Caco-2 (cell line): ENCODE data around the gene RERE. TPM values are rescaled to one million over a fixed set of nuclear protein-coding genes. Genes with fewer than 3 reads are reported as not detected.

Experiments
- BruUV-seq: library from RNA; stranded (reverse); fragments of 400-500 nt; replicated peaks from 2 replicates; lab custom pipeline; 2021; lab: Mats Ljungman, UMichigan
- CTCF ChIA-PET: fragments of 300-600 bp; sonication (Branson Sonifier 250); formaldehyde crosslinking; loops from one replicate; lab custom pipeline; 2022; ENCODE audit warnings: antibody characterized with exemption; lab: Charles Lee
- POLR2A ChIA-PET: fragments of 300-600 bp; sonication (Branson Sonifier 250); formaldehyde crosslinking; loops from one replicate; lab custom pipeline; 2022; ENCODE audit warnings: antibody characterized with exemption; lab: Charles Lee
- DNase-seq, 2 experiments: peaks; one replicate each; pipeline versions ENCODE4 v3.0.0 to v3.0.0-alpha.2; 2020 to 2022
- H3K27me3 ChIP-seq: replicated peaks from 2 replicates; pipeline ENCODE4 v1.6.0; 2011; ENCODE audit warnings: low read length; ENCODE audit not compliant: control insufficient read depth, insufficient read depth
- H3K36me3 ChIP-seq: 2 replicates; pipeline ENCODE4 v1.5.1; 2011; ENCODE audit warnings: low read length; ENCODE audit not compliant: control insufficient read depth, insufficient read depth
- H3K4me1 ChIP-seq: fragments of 250-450 bp; sonication (Bioruptor Pico); 2 replicates; pipeline ENCODE4 v1.5.1; 2020; ENCODE audit warnings: mild to moderate bottlenecking
- H3K4me3 ChIP-seq: 2 replicates; pipeline ENCODE4 v1.5.1; 2011; ENCODE audit warnings: low read depth, mild to moderate bottlenecking, control low read depth, low read length
- H3K9me3 ChIP-seq: fragments of 250-450 bp; sonication (Bioruptor Pico); 2 replicates; pipeline ENCODE4 v1.5.1; 2020; ENCODE audit warnings: mild to moderate bottlenecking, moderate library complexity
- H3K27ac Mint-ChIP-seq: one replicate; pipeline ENCODE4 v1.8.0; 2022; ENCODE audit warnings: mixed read lengths; ENCODE audit not compliant: unreplicated experiment
- H3K27me3 Mint-ChIP-seq: one replicate; pipeline ENCODE4 v1.8.0; 2022; ENCODE audit warnings: mixed read lengths; ENCODE audit not compliant: insufficient read depth, unreplicated experiment
- H3K36me3 Mint-ChIP-seq: one replicate; pipeline ENCODE4 v1.8.0; 2022; ENCODE audit warnings: mild to moderate bottlenecking, mixed read lengths; ENCODE audit not compliant: insufficient read depth, unreplicated experiment
- H3K4me1 Mint-ChIP-seq: one replicate; pipeline ENCODE4 v1.8.0; 2022; ENCODE audit warnings: low read depth, mixed read lengths; ENCODE audit not compliant: unreplicated experiment
- H3K4me3 Mint-ChIP-seq: one replicate; pipeline ENCODE4 v1.8.0; 2022; ENCODE audit warnings: mild to moderate bottlenecking, moderate library complexity, mixed read lengths; ENCODE audit not compliant: unreplicated experiment
- H3K9me3 Mint-ChIP-seq: one replicate; pipeline ENCODE4 v1.8.0; 2022; ENCODE audit warnings: mixed read lengths; ENCODE audit not compliant: unreplicated experiment
- intact Hi-C: fragments of 100-400 bp; cut with micrococcal nuclease; formaldehyde crosslinking; loops from one replicate; pipeline ENCODE4 v1.10.0; 2022; ENCODE audit not compliant: unreplicated experiment
- total RNA-seq: library from RNA; stranded (reverse); gene quantifications from 2 replicates; pipeline ENCODE4 v1.2.3, GENCODE V29; 2022
- TF ChIP-seq, protein P1 (sequence below), 2 experiments: fragments of 200-600 bp in 1 of 2; IDR thresholded peaks; 1 replicate in 1 of 2; 2 replicates in 1 of 2; pipeline versions ENCODE4 v1.5.1 to v1.8.0; 2011 to 2022; ENCODE audit warnings: antibody characterized with exemption in 1 of 2, control low read depth in 1 of 2, inconsistent platforms in 1 of 2, low read depth in 1 of 2, low read length in 1 of 2, mild to moderate bottlenecking in 1 of 2, moderate library complexity in 1 of 2; ENCODE audit not compliant: insufficient read depth in 1 of 2, severe bottlenecking in 1 of 2, unreplicated experiment in 1 of 2

Gene RERE
- total RNA-seq, 1 experiment from 2014 or later = 85.2 TPM

DNA sequence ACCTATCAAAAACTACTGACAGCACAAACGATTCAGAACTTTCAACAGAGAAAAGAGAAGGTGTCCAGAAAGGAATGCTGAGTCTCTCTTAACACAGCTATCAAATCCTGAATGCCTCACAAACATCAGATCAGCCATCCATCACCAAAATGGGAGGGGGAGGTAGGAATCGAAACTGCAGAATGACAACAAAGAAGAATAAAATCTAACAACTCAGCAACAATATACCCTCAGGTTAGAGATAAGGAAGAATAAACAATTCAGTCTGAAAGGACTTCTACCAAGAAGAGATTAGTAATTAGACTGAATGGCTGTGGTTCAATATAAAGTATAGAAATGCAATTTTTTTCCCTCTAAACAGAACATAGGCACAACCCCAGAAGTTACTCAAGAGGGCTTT is 94.4 kb downstream of the RERE start:
- H3K4me1 ChIP-seq = peaks cover 24% of the 10 kb centered on the region
- intact Hi-C loops = no loop called here
- no peaks in the 10 kb centered on the region for H3K36me3 ChIP-seq
- no peak for DNase-seq
- H3K9me3 Mint-ChIP-seq = peaks cover 9% of the 10 kb centered on the region
- no peaks in the 10 kb centered on the region for H3K27me3 Mint-ChIP-seq
- H3K36me3 Mint-ChIP-seq = peaks cover 6% of the 10 kb centered on the region
- no TSS peak for BruUV-seq
- H3K27ac Mint-ChIP-seq = no peak overlapping the region
- no peaks in the 10 kb centered on the region for H3K9me3 ChIP-seq
- H3K4me3 ChIP-seq = no peak overlapping the region
- POLR2A ChIA-PET = no interaction called here
- H3K27me3 ChIP-seq = no peaks in the 10 kb centered on the region
- TF ChIP-seq, protein P1, sequence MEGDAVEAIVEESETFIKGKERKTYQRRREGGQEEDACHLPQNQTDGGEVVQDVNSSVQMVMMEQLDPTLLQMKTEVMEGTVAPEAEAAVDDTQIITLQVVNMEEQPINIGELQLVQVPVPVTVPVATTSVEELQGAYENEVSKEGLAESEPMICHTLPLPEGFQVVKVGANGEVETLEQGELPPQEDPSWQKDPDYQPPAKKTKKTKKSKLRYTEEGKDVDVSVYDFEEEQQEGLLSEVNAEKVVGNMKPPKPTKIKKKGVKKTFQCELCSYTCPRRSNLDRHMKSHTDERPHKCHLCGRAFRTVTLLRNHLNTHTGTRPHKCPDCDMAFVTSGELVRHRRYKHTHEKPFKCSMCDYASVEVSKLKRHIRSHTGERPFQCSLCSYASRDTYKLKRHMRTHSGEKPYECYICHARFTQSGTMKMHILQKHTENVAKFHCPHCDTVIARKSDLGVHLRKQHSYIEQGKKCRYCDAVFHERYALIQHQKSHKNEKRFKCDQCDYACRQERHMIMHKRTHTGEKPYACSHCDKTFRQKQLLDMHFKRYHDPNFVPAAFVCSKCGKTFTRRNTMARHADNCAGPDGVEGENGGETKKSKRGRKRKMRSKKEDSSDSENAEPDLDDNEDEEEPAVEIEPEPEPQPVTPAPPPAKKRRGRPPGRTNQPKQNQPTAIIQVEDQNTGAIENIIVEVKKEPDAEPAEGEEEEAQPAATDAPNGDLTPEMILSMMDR (IDR thresholded peaks at IDR 0.05; ENCODE audit: insufficient read depth in 1 of 2, low read depth in 1 of 2, low read length in 1 of 2, severe bottlenecking in 1 of 2, unreplicated experiment in 1 of 2) = no peak
- CTCF ChIA-PET = interaction anchor here (0.6 kb wide), 1 partner anchor 126 kb away, joined by 3 read pairs; no protein-coding TSS in a partner anchor
- peaks cover 14% of the 10 kb centered on the region for H3K4me1 Mint-ChIP-seq
- H3K4me3 Mint-ChIP-seq = no peak overlapping the region

DNA sequence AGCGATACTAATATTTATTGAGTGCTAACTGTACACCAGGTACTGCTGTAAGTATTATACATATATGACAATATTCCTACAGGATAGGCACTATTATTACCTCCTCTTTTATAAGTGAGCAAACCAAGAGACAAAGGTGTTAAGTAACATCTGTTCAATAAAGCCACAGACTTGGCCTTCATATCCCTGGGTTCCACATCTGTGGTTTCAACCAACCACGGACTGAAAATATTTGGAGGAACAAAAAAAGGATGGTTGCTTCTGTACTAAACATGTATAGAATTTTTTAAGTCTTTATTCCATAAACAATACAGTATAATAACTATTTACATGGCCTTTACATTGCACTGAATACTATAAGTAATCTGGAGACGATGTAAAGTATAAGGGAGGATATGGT is 95.1 kb downstream of the RERE start:
- peaks cover 30% of the 10 kb centered on the region for H3K4me1 ChIP-seq
- no peak overlapping the region for H3K4me3 ChIP-seq
- Mint-ChIP-seq H3K27me3 (no peaks in the 10 kb centered on the region), H3K36me3 (peaks cover 6% of the 10 kb centered on the region), H3K9me3 (peaks cover 9% of the 10 kb centered on the region), H3K4me3 (no peak overlapping the region), H3K4me1 (peaks cover 21% of the 10 kb centered on the region), H3K27ac (no peak overlapping the region)
- no peaks in the 10 kb centered on the region for H3K36me3 ChIP-seq
- TF ChIP-seq, protein P1 (IDR thresholded peaks at IDR 0.05; ENCODE audit: insufficient read depth in 1 of 2, low read depth in 1 of 2, low read length in 1 of 2, severe bottlenecking in 1 of 2, unreplicated experiment in 1 of 2) = no peak
- no peaks in the 10 kb centered on the region for H3K27me3 ChIP-seq
- intact Hi-C loops = no loop called here
- no peaks in the 10 kb centered on the region for H3K9me3 ChIP-seq
- ChIA-PET POLR2A (interaction anchor here (0.6 kb wide), 1 partner anchor 27 kb away, joined by 7 read pairs; no protein-coding TSS in a partner anchor), CTCF (interaction anchor here (0.6 kb wide), 1 partner anchor 127 kb away, joined by 3 read pairs; no protein-coding TSS in a partner anchor)
- no TSS peak for BruUV-seq
- no peak for DNase-seq

DNA sequence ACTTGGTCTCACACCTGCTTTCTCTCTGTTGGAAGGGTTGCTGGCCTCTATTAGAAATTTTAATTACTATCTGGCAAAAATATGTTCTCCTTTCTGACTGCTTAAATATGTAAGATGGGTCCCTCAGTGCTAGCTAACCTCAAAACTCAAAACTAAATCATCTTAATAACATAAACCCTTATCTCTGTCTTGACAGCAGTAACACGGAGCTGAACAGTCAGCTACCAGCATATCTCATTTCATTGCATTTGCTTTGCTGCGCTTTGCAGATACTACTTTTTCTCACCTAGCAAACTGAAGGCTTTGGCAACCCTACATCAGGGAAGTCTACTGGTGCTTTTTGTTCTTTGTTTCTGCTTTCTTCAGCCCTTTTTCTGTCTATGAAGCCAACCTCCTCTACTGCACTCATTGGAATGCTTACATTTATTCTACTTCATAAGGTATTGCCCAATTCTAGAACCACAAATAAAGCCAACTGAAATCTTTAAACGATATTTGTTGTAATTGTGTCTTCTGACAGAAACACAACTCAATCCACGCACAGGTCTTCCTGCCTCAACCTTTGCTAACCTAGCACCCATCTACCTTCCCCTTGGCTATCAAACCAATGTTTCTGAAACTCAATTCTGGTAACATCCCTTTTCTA is 95.6 kb downstream of the RERE start:
- Mint-ChIP-seq H3K4me3 (no peak overlapping the region), H3K36me3 (peaks cover 6% of the 10 kb centered on the region), H3K4me1 (peaks cover 21% of the 10 kb centered on the region), H3K27ac (no peak overlapping the region), H3K27me3 (no peaks in the 10 kb centered on the region), H3K9me3 (peaks cover 9% of the 10 kb centered on the region)
- Histone ChIP-seq H3K36me3 (no peaks in the 10 kb centered on the region), H3K27me3 (no peaks in the 10 kb centered on the region), H3K4me1 (peaks cover 36% of the 10 kb centered on the region), H3K9me3 (no peaks in the 10 kb centered on the region), H3K4me3 (no peak overlapping the region)
- TF ChIP-seq, protein P1 (IDR thresholded peaks at IDR 0.05; ENCODE audit: insufficient read depth in 1 of 2, low read depth in 1 of 2, low read length in 1 of 2, severe bottlenecking in 1 of 2, unreplicated experiment in 1 of 2) = no peak
- ChIA-PET POLR2A (interaction anchor here (0.6 kb wide), 1 partner anchor 27 kb away, joined by 7 read pairs; no protein-coding TSS in a partner anchor), CTCF (no interaction called here)
- intact Hi-C loops = no loop called here
- no peak for DNase-seq
- no TSS peak for BruUV-seq
